HCT116 (cell line): ENCODE results near the gene PKP2. TPM values are rescaled to one million over a fixed set of nuclear protein-coding genes. Genes with fewer than 3 reads are reported as not detected.

Source experiments
- ATAC-seq: fragments of 200-7000 bp; cut with Tn5 transposase; 2 replicates; pipeline ENCODE4 v1.9.1; 2020; ENCODE audit warnings: mild to moderate bottlenecking, moderate library complexity
- BruUV-seq: library from RNA; stranded (reverse); fragments of 400-500 nt; replicated peaks from 2 replicates; lab custom pipeline; 2021; lab: Mats Ljungman, UMichigan
- CTCF ChIA-PET: fragments of 300-600 bp; sonication (Branson Sonifier 250); formaldehyde crosslinking; loops from one replicate; lab custom pipeline; 2021; ENCODE audit warnings: antibody characterized with exemption; lab: Charles Lee
- POLR2A ChIA-PET: fragments of 300-600, 350-600 bp; sonication (Branson Sonifier 250); formaldehyde crosslinking; loops from one replicate; lab custom pipeline; 2021; ENCODE audit warnings: antibody characterized with exemption; lab: Charles Lee
- RAD21 ChIA-PET, 2 experiments: fragments of 300-600 bp; sonication (Branson Sonifier 250); formaldehyde crosslinking; loops; one replicate each; lab custom pipeline; 2023; ENCODE audit warnings: low total read pairs in 2 of 2; ENCODE audit not compliant: uncharacterized antibody in 2 of 2, unreplicated experiment in 2 of 2, low non-redundant PET in 1 of 2; lab: Charles Lee
- DNase-seq: peaks from one replicate; pipeline ENCODE4 v3.0.0-alpha.2; 2010; ENCODE audit warnings: low read depth, low spot score
- H2AFZ ChIP-seq: fragments of 200-600 bp; shearing (Covaris generic), sonication (generic); 2 replicates; pipeline ENCODE4 v1.6.1; 2017; ENCODE audit warnings: low read depth, mixed run types, mixed read lengths, antibody characterized with exemption, low read length; ENCODE audit not compliant: poor library complexity, severe bottlenecking
- H3K27ac ChIP-seq: 2 replicates; pipeline ENCODE4 v1.5.1; 2012; ENCODE audit warnings: low read depth, low read length
- H3K27me3 ChIP-seq: fragments of 200-600 bp; sonication (generic); 2 replicates; pipeline ENCODE4 v1.6.1; 2016; ENCODE audit warnings: mixed run types, low read length, mixed read lengths; ENCODE audit not compliant: insufficient read depth
- H3K36me3 ChIP-seq, 2 experiments: fragments of 200-500 bp in 1 of 2; fragments of 200-600 bp in 1 of 2; sonication (Bioruptor generic) in 1 of 2; sonication (generic) in 1 of 2; 2 replicates each; pipeline versions ENCODE4 v1.5.1 to v1.6.1; 2014 to 2016; ENCODE audit warnings: low read length in 2 of 2, inconsistent platforms in 1 of 2, mixed read lengths in 1 of 2, mixed run types in 1 of 2; ENCODE audit not compliant: insufficient read depth in 2 of 2, control insufficient read depth in 1 of 2
- H3K4me1 ChIP-seq, 2 experiments: fragments of 200-600 bp in 1 of 2; sonication (generic) in 1 of 2; 2 replicates each; pipeline versions ENCODE4 v1.5.1 to v1.6.1; 2012 to 2017; ENCODE audit warnings: low read length in 2 of 2, inconsistent platforms in 1 of 2, mild to moderate bottlenecking in 1 of 2, mixed read lengths in 1 of 2, mixed run types in 1 of 2, moderate library complexity in 1 of 2; ENCODE audit not compliant: insufficient read depth in 2 of 2, control insufficient read depth in 1 of 2
- H3K4me2 ChIP-seq: fragments of 200-600 bp; sonication (generic); 2 replicates; pipeline ENCODE4 v1.6.1; 2017; ENCODE audit warnings: mixed run types, low read length, mixed read lengths
- H3K4me3 ChIP-seq, 2 experiments: fragments of 200-600 bp in 1 of 2; sonication (generic) in 1 of 2; replicated peaks in 1 of 2; 2 replicates each; pipeline ENCODE4 v1.5.1; 2011 to 2016; ENCODE audit warnings: low read length in 2 of 2, control low read depth in 1 of 2, low read depth in 1 of 2, mild to moderate bottlenecking in 1 of 2, mixed read lengths in 1 of 2, mixed run types in 1 of 2
- H3K79me2 ChIP-seq: fragments of 200-600 bp; sonication (generic); 2 replicates; pipeline ENCODE4 v1.6.1; 2017; ENCODE audit warnings: mild to moderate bottlenecking, mixed run types, low read length, moderate library complexity, mixed read lengths; ENCODE audit not compliant: insufficient read depth
- H3K9ac ChIP-seq: fragments of 200-600 bp; sonication (generic); 2 replicates; pipeline ENCODE4 v1.6.1; 2016; ENCODE audit warnings: low read length, mixed read lengths
- H3K9me2 ChIP-seq: fragments of 200-600 bp; sonication (generic), shearing (Covaris generic); 2 replicates; pipeline ENCODE4 v1.6.1; 2017; ENCODE audit warnings: mixed run types, mild to moderate bottlenecking, moderate library complexity; ENCODE audit not compliant: insufficient read depth
- H3K9me3 ChIP-seq, 2 experiments: fragments of 200-500 bp in 1 of 2; fragments of 200-600 bp in 1 of 2; sonication (Bioruptor generic) in 1 of 2; sonication (generic) in 1 of 2; 2 replicates each; pipeline ENCODE4 v1.6.1; 2014 to 2017; ENCODE audit warnings: low read length in 2 of 2, mixed read lengths in 2 of 2, inconsistent platforms in 1 of 2, low read depth in 1 of 2, mild to moderate bottlenecking in 1 of 2, mixed run types in 1 of 2, moderate library complexity in 1 of 2; ENCODE audit not compliant: control insufficient read depth in 1 of 2, insufficient read depth in 1 of 2
- H4K20me1 ChIP-seq: fragments of 200-600 bp; sonication (generic), shearing (Covaris generic); 2 replicates; pipeline ENCODE4 v1.6.1; 2017; ENCODE audit warnings: mixed run types, mild to moderate bottlenecking, moderate library complexity; ENCODE audit not compliant: insufficient read depth
- EGR1 ChIP-seq: IDR thresholded peaks from 2 replicates; pipeline ENCODE4 v1.6.1; 2012; ENCODE audit warnings: low read depth
- EZH2 ChIP-seq: fragments of 200-600 bp; sonication (generic); IDR thresholded peaks from 2 replicates; pipeline ENCODE4 v1.6.1; 2017; ENCODE audit warnings: antibody characterized with exemption, mixed run types
- JUND ChIP-seq: IDR thresholded peaks from 2 replicates; pipeline ENCODE4 v1.6.1; 2012
- RAD21 ChIP-seq: IDR thresholded peaks from 2 replicates; pipeline ENCODE4 v1.6.1; 2012; ENCODE audit warnings: low read depth, mild to moderate bottlenecking
- SIN3A ChIP-seq: IDR thresholded peaks from 2 replicates; pipeline ENCODE4 v1.6.1; 2012; ENCODE audit warnings: low read depth
- YY1 ChIP-seq: IDR thresholded peaks from 2 replicates; pipeline ENCODE4 v1.6.1; 2011; ENCODE audit warnings: low read length, low read depth, moderate library complexity, mild to moderate bottlenecking; ENCODE audit not compliant: insufficient replicate concordance; ENCODE audit errors: extremely low read depth
- ZFX ChIP-seq: fragments of 450-650 bp; IDR thresholded peaks from 2 replicates; pipeline ENCODE4 v1.6.1; 2017
- ZNF274 ChIP-seq: fragments of 200-500 bp; sonication (Bioruptor generic); IDR thresholded peaks from 2 replicates; pipeline ENCODE4 v1.6.1; 2014; ENCODE audit warnings: mild to moderate bottlenecking, low read depth, low read length, inconsistent platforms
- intact Hi-C: fragments of 100-400 bp; cut with micrococcal nuclease; formaldehyde crosslinking; loops from 2 replicates; pipeline ENCODE4 v1.10.0; 2022
- total RNA-seq: library from RNA; stranded (reverse); gene quantifications from one replicate; pipeline ENCODE4 v1.2.1, GENCODE V29; 2021; ENCODE audit not compliant: unreplicated experiment
- TF ChIP-seq, protein P1 (sequence below): IDR thresholded peaks from 2 replicates; pipeline ENCODE4 v1.6.1; 2012
- TF ChIP-seq, protein P2 (sequence below), 3 experiments: fragments of 200-600 bp in 1 of 3; sonication (generic) in 1 of 3; IDR thresholded peaks in 2 of 3; conservative IDR thresholded peaks in 1 of 3; 2 replicates each; pipeline ENCODE4 v1.5.1; 2012 to 2017; ENCODE audit warnings: low read depth in 2 of 3, low read length in 2 of 3, antibody characterized with exemption in 1 of 3, borderline replicate concordance in 1 of 3, control low read depth in 1 of 3, mild to moderate bottlenecking in 1 of 3, mixed read lengths in 1 of 3, mixed run types in 1 of 3, moderate library complexity in 1 of 3; ENCODE audit not compliant: insufficient read depth in 1 of 3

PKP2 gene
- total RNA-seq, 1 experiment from 2014 or later = 21.5 TPM

DNA sequence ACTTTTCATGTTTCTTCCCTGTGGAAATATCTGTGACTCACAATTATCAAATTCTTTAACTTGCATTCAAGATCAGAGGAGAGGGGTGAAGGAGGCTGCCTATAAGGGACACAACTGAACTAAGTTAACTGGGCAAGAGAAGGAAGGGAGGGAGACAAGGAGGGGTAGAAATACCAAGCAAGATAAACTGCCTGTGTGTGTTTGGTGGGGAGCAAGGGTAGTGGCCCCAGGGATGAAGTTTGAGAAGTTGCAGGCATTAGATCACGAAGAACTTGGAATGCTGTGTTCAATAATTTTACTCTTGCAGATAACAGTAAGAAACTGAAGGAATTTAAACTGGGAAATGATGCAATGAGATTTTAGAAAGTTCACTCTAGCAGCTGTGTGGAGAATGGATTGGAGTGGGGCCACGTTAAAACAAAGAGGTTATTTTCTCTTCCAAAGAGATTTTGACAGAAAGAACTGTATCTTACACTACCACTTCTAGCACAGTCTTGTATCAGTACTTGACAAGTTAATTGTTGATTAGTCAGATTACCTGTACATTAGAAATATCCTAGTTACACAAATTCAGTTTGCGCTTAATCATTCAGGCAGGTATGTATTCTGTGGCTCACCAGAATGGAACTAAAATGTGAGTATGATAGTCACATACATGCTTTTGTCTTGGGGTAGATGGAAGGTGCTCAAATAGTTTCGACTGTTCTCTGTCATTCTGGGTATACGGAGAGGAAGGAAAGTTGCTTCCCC is 7.4 kb downstream of the PKP2 start:
- no peaks in the 10 kb centered on the region for H3K9me3 ChIP-seq
- H3K36me3 ChIP-seq = no peaks in the 10 kb centered on the region
- intact Hi-C loops = no loop called here
- H3K4me1 ChIP-seq = peaks cover 38 to 54% of the 10 kb centered on the region in 2 experiments
- no peaks in the 10 kb centered on the region for H3K9me2 ChIP-seq
- no peak overlapping the region for H3K27ac ChIP-seq
- H4K20me1 ChIP-seq = no peaks in the 10 kb centered on the region
- no peak overlapping the region for H3K9ac ChIP-seq
- POLR2A ChIA-PET = no interaction called here
- RAD21 ChIA-PET = no interaction called here
- no peak overlapping the region for H2AFZ ChIP-seq
- H3K4me3 ChIP-seq = no peak overlapping the region
- TF ChIP-seq ZNF274 (no peak), YY1 (no peak), EZH2 (no peak), JUND (no peak), EGR1 (no peak), ZFX (no peak), SIN3A (no peak), RAD21 (no peak)
- TF ChIP-seq, protein P1, sequence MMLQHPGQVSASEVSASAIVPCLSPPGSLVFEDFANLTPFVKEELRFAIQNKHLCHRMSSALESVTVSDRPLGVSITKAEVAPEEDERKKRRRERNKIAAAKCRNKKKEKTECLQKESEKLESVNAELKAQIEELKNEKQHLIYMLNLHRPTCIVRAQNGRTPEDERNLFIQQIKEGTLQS = no peak
- TF ChIP-seq, protein P2, sequence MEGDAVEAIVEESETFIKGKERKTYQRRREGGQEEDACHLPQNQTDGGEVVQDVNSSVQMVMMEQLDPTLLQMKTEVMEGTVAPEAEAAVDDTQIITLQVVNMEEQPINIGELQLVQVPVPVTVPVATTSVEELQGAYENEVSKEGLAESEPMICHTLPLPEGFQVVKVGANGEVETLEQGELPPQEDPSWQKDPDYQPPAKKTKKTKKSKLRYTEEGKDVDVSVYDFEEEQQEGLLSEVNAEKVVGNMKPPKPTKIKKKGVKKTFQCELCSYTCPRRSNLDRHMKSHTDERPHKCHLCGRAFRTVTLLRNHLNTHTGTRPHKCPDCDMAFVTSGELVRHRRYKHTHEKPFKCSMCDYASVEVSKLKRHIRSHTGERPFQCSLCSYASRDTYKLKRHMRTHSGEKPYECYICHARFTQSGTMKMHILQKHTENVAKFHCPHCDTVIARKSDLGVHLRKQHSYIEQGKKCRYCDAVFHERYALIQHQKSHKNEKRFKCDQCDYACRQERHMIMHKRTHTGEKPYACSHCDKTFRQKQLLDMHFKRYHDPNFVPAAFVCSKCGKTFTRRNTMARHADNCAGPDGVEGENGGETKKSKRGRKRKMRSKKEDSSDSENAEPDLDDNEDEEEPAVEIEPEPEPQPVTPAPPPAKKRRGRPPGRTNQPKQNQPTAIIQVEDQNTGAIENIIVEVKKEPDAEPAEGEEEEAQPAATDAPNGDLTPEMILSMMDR (IDR thresholded peaks at IDR 0.05 in 2 of 3, conservative IDR thresholded peaks at IDR 0.05 in 1 of 3; ENCODE audit: borderline replicate concordance in 1 of 3, insufficient read depth in 1 of 3, low read depth in 2 of 3, low read length in 2 of 3) = no peak
- no peaks in the 10 kb centered on the region for H3K27me3 ChIP-seq
- H3K4me2 ChIP-seq = no peak overlapping the region
- DNase-seq (no peak), ATAC-seq (no peak)
- peaks cover 19% of the 10 kb centered on the region for H3K79me2 ChIP-seq
- CTCF ChIA-PET = no interaction called here
- BruUV-seq = no TSS peak
